GM19238 (cell line): ENCODE measurements around the gene ANTKMT.
"Not testable (repeated sequence)": the region's sequence is repeated elsewhere in the genome, so short reads cannot be mapped to it uniquely, and the experiment has no call there.

ENCODE experiments used
- DNase-seq: peaks from one replicate; pipeline ENCODE4 v3.0.0; 2011; ENCODE audit warnings: low spot score; ENCODE audit not compliant: insufficient read length

Gene ANTKMT

GRCh38 chr16:698911-699671 lies 21.9 kb upstream of the ANTKMT start:
- DNase-seq: no peak

GRCh38 chr16:700684-701584 lies 20.0 kb upstream of the ANTKMT start:
- no peak for DNase-seq

DNA sequence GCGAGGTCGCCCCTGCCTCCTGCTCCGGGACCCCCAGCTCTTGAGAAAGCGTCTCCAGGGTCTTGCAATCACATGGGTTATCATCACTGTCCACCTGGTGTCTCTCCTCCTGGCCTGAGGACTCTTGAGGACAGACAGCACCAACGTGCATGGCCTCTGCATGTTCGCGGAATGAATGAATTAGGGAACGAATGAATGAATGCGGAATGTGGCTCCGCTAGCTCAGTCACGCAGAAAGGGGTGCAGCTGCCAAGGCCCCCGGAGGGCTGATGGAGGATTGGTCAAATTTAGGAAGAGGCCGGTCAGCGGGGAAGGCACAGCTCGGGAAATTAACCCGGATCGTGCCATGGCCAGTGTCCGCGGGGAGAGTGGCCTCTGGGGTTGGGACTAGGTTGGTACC lies 18.6 kb upstream of the ANTKMT start:
- DNase-seq: no peak

- no peak for DNase-seq
Measured at GRCh38 chr16:703406-703805, 17.5 kb upstream of the ANTKMT start.

DNA sequence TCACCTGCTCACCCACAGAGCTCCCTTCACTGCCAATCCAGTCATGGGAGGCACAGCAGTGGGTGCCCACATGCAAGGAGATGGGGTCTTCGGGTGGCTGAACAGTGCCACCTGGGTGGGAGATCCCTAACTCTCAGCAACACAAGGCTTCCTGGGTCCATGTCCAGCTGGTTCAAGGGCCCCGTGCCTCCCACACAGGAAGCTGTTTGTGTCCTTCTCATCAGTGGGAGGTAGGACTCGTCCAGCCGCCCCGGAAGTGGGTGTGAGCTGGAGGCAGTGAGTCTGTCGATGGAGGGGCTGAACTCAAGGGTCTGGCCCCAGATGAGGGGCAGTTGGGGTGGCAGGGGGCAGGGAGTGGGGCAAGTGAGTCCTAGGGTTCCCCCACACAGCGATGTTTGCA lies 16.9 kb upstream of the ANTKMT start:
- no peak for DNase-seq

DNA sequence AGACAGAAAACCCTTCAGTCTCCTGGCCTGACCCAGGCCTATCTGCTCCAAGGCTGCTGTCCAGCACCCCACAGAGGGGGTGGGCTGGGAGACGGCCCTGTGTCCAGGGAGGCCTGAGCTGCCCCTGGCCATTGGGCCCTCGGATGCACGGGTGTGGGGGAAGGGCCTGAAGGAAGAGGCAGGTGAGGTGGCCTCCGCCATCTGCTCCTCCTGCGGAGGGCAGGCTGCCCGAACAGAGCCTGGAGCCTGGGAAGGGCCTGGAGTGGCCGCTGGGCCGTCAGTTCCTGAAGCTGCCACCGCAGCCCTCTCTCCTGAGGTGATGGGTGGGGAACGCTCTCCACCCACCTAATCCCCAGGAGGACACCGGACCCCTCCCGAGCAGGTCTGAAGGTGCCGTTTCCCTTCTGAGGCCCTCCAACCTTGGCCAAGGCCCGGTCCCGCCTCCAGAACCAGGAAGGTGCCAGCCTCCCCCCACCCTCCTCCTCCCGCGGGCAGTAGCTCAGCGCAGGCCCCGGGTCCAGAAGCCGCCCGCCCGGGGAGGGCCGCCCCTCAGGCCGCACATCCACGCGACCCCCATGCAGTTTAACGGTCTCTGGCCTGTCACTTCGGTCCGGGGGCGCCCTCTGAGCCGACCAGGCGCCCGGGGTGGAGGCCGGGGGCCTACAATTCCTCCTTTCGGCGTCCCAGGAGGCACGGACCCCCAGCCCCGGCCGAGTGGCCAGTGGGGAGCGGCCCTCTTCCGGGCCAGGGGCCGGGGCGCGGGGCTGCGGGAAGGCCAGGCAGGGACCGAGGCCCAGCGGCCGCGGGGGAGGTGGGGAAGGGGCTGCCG lies 16.2 kb upstream of the ANTKMT start:
- no peak for DNase-seq

DNA sequence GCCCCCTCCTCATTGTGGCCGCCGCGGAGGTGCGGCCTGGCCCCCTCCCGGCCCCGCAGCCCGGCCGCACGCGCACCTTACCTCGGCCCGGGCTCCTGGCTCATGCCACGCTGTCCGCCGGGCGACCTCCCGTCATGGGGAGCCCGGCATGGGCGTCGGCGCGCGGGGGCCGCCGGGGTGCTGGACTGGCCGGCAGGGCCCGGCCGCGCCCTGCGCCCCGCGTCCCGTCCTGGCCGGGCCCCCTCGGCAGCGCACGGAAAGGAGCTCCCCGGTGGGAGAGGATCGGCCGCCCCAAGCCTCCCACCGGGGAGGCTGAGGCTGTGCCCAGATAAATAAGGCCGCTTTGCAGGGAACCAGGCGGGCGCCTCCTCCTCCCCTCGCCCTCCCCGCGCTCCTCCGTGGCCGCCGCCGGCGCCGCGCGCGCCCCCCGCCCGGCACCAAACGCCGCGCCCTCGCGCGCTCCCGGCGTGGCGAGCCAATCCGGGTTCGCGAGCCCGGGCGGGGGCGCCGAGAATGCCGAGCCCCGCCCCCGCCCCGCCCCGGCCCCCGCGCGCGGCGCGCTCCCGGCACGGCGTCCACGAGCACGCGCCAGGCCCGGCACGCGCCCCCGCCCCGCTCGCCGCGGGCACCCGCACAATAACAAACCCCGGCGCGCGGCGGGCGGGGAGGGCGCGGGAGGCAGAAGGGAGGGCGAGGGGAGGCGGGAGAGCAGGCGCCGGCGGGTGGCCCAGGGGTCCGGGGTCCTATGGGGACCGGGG lies 15.3 kb upstream of the ANTKMT start, which contains the start of gene FBXL16:
Gene FBXL16 (minus strand): TSS at position 371 of the 758 bp plus-strand sequence. CDS start 8,396 bp downstream, outside the sequence.
- DNase-seq: no peak

- no peak for DNase-seq
Measured at GRCh38 chr16:706189-707061, 14.5 kb upstream of the ANTKMT start.

DNA sequence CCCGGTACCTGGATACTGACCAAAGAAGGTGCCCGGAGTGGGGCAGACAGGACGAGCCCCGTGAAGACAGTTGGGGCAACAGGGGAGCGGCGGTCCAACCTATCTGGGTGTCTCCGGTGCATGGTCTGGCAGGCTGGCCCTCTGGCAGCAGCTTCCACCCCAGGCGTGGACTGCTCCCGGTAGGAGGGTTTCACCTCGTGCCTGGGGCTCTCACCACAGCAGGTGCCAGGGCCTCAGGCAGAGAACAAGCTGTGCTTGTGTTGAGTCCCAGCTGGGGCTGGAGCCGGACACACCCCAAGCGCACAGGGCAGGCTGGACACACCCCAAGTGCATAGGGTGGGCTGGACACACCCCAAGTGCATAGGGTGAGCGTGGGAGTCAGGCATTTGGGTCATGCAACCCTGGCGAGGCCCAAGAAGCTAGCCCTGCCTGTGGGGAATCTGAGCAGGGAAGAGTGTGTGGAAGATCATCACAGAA lies 13.8 kb upstream of the ANTKMT start:
- DNase-seq: no peak

GRCh38 chr16:708019-708418 lies 12.9 kb upstream of the ANTKMT start:
- no peak for DNase-seq

- DNase-seq: no peak
Measured at GRCh38 chr16:708959-709358, 12.0 kb upstream of the ANTKMT start.

DNA sequence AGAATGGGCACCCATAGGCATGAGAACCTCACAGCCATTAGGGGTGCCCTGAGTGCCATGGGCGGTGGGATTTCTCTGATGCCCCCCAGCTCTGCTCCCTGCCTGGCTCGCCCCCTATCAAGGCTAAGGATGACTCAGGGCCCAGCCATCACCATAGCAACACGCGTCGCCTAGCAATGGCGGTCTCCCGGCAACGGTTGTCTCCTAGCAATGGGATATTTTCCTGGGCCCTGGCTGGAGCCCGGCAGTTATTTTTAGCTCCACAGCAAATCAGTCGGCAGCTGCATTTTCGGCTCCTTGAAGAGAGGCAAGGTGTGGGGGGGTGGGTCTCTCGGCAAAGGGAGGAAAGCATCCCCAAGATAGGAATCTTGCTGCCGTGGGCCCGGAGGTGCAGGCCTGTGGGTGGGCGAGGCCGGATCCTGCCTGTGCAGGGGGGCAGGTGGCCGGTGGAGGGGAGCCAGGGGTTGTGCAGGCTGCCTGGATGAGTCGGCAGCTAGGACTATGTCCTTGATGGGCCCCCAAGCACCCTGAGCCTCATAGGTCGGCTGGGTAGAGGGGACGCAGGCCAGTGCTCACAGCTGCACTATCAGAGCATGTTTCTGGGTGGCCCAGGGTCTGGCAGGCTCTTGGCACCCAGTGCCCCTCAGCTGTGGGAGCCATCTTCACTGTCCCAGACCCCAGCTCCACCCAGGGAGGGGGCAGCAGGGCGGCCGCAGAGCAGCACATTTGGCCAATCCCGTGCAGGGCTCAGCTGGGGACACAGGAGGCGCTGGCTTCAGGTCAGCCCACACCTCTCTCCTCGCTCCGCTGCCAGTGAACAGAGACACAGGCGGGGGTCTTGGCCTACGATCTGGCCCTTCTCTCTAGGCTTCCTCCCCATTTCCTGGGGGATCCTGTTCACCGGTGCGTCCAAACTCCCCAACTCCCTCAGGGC lies 11.1 kb upstream of the ANTKMT start:
- no peak for DNase-seq

GRCh38 chr16:710500-711075 lies 10.4 kb upstream of the ANTKMT start:
- no peak for DNase-seq

GRCh38 chr16:711084-711483 lies 9.9 kb upstream of the ANTKMT start:
- DNase-seq: no peak

DNA sequence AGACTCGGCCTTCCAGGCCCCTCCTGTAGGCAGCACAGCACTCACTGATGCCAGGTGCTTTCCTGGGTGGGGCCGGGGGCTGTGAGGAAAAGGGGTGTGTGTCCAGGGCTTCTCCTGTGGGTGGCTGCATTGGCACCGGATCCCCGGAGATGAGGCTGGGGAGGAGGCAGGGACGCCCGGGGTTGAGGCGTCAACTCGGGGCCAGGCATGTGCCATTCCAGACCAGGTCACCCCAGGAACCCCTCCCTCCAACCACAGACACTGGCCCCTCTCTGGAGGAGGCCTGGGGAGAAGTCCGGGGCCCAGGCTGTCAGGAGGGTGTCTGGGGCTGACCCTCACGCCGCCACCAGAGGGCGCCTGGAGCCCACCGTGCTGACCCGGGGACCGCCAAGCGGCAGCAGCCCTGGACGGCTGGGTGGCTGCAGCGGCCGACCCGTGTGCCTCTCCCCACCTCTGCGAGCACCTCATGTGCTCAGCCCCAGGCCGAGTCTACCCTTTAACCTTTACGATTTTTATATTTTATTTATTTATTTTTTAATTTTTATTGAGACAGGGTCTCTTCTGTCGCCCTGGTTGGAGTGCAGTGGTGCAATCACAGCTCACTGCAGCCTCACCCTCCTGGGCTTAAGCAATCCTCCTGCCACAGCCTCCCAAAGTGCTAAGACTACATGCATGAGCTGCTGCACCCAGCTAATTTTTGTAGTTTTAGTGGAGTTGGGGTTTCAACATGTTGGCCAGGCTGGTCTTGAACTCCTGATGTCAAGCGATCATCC lies 9.2 kb upstream of the ANTKMT start:
- peak; percentile 97 for DNase-seq

DNA sequence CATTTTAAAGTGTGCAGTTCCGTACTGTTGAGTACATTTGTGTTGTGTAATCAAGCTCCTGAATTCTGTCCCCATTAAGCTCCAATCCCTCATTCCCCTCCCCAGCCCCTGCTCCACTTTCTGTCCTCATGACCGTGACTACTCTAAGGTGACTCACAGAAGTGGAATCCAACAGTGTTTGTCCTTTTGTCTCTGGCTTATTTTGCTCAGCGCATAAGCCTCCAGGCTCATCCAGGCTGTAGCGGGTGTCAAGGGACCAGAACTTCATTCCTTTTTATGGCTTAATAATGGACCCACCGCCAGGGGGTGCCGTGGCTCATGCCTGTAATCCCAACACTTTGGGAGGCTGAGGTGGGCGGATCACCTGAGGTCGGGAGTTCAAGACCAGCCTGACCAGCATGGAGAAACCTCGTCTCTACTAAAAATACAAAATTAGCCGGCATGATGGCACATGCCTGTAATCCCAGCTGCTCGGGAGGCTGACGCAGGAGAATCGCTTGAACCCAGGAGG lies 8.2 kb upstream of the ANTKMT start:
- not testable (repeated sequence) for DNase-seq

- DNase-seq: no peak
Measured at GRCh38 chr16:714079-714478, 6.9 kb upstream of the ANTKMT start.
